H1 (cell line): ENCODE data around the gene MAP2K7. TPM values are rescaled to one million over a fixed set of nuclear protein-coding genes. Genes with fewer than 3 reads are reported as not detected.

ENCODE experiments used
- CTCF ChIA-PET: fragments of 300-600 bp; sonication (Branson Sonifier 250); formaldehyde crosslinking; loops from one replicate; lab custom pipeline; 2021; ENCODE audit not compliant: partially characterized antibody; lab: Charles Lee
- POLR2A ChIA-PET: fragments of 300-600 bp; sonication (Branson Sonifier 250); formaldehyde crosslinking; loops from one replicate; lab custom pipeline; 2021; ENCODE audit warnings: inconsistent platforms; ENCODE audit not compliant: partially characterized antibody; lab: Charles Lee
- DNase-seq, 2 experiments: peaks; one replicate each; pipeline versions ENCODE4 v3.0.0 to v3.0.0-alpha.2; 2010 to 2022; ENCODE audit warnings: low spot score in 2 of 2, low read depth in 1 of 2, mixed read lengths in 1 of 2
- FAIRE-seq: peaks from 2 replicates; lab custom pipeline; 2011; peaks lifted over from hg19 to GRCh38; lab: Jason Lieb, UNC
- H2AFZ ChIP-seq: 2 replicates; pipeline ENCODE4 v1.8.1; 2012; ENCODE audit warnings: low read length, inconsistent platforms
- H2AK5ac ChIP-seq: 2 replicates; pipeline ENCODE4 v1.6.1; 2013; ENCODE audit warnings: low read depth, low read length
- H2BK120ac ChIP-seq: replicated peaks from 2 replicates; pipeline ENCODE3; 2013; ENCODE audit warnings: low read depth, low read length, inconsistent platforms
- H2BK12ac ChIP-seq: 2 replicates; pipeline ENCODE4 v1.6.1; 2013; ENCODE audit warnings: low read depth, low read length
- H2BK15ac ChIP-seq: 2 replicates; pipeline ENCODE4 v1.6.1; 2013; ENCODE audit warnings: low read length
- H2BK20ac ChIP-seq: 2 replicates; pipeline ENCODE4 v1.6.1; 2013; ENCODE audit warnings: low read length
- H2BK5ac ChIP-seq: 2 replicates; pipeline ENCODE4 v1.6.1; 2013; ENCODE audit warnings: low read depth, low read length
- H3K14ac ChIP-seq: 2 replicates; pipeline ENCODE4 v1.6.1; 2013; ENCODE audit warnings: inconsistent platforms; ENCODE audit not compliant: insufficient read length
- H3K18ac ChIP-seq: 2 replicates; pipeline ENCODE4 v1.6.1; 2013; ENCODE audit warnings: low read length; ENCODE audit errors: extremely low read depth
- H3K23ac ChIP-seq: 2 replicates; pipeline ENCODE4 v1.6.1; 2013; ENCODE audit warnings: inconsistent platforms; ENCODE audit not compliant: insufficient read length
- H3K23me2 ChIP-seq: 2 replicates; pipeline ENCODE4 v1.6.1; 2013; ENCODE audit warnings: low read depth, low read length
- H3K27ac ChIP-seq: 2 replicates; pipeline ENCODE4 v1.6.1; 2011; ENCODE audit warnings: low read depth, low read length, inconsistent platforms
- H3K27me3 ChIP-seq, 4 experiments: replicated peaks in 1 of 4; 1 replicate in 1 of 4; 2 replicates in 3 of 4; pipeline versions ENCODE4 v1.6.1 to v1.8.1; 2011 to 2013; ENCODE audit warnings: low read length in 3 of 4, mild to moderate bottlenecking in 3 of 4, inconsistent platforms in 2 of 4, mixed read lengths in 2 of 4, moderate library complexity in 1 of 4; ENCODE audit not compliant: control insufficient read depth in 3 of 4, insufficient read depth in 3 of 4; ENCODE audit errors: extremely low read depth in 1 of 4
- H3K36me3 ChIP-seq, 4 experiments: 2 replicates each; pipeline versions ENCODE4 v1.6.1 to v1.8.1; 2011 to 2013; ENCODE audit warnings: mild to moderate bottlenecking in 4 of 4, low read length in 3 of 4, moderate library complexity in 2 of 4, control low read depth in 1 of 4, inconsistent platforms in 1 of 4; ENCODE audit not compliant: insufficient read depth in 4 of 4, control insufficient read depth in 2 of 4
- H3K4ac ChIP-seq: replicated peaks from 2 replicates; pipeline ENCODE3; 2013; ENCODE audit warnings: low read length, low read depth, mixed read lengths, inconsistent platforms; ENCODE audit not compliant: insufficient read length
- H3K4me1 ChIP-seq, 4 experiments: replicated peaks in 1 of 4; 1 replicate in 1 of 4; 2 replicates in 3 of 4; pipeline versions ENCODE4 v1.6.1 to v1.8.1; 2011 to 2013; ENCODE audit warnings: low read length in 3 of 4, inconsistent platforms in 2 of 4, mixed read lengths in 1 of 4; ENCODE audit not compliant: insufficient read depth in 4 of 4, control insufficient read depth in 3 of 4
- H3K4me2 ChIP-seq, 2 experiments: 2 replicates each; pipeline versions ENCODE4 v1.6.1 to v1.8.1; 2011 to 2013; ENCODE audit warnings: low read depth in 2 of 2, low read length in 2 of 2, control low read depth in 1 of 2, inconsistent platforms in 1 of 2, mild to moderate bottlenecking in 1 of 2; ENCODE audit not compliant: insufficient read depth in 1 of 2
- H3K4me3 ChIP-seq, 4 experiments: fragments of 200-600, 300-600 bp in 1 of 4; sonication (generic), shearing (Covaris generic), sonication (Bioruptor Twin) in 1 of 4; 2 replicates each; pipeline versions ENCODE4 v1.5.1 to v1.8.1; 2011 to 2016; ENCODE audit warnings: low read length in 4 of 4, low read depth in 3 of 4, control low read depth in 2 of 4, inconsistent platforms in 2 of 4, mild to moderate bottlenecking in 2 of 4, mixed read lengths in 1 of 4, moderate library complexity in 1 of 4; ENCODE audit not compliant: insufficient read depth in 2 of 4; ENCODE audit errors: extremely low read depth in 1 of 4
- H3K56ac ChIP-seq: replicated peaks from 2 replicates; pipeline ENCODE3; 2013; ENCODE audit warnings: low read depth, mild to moderate bottlenecking, mixed read lengths, low read length, inconsistent platforms; ENCODE audit not compliant: insufficient read length
- H3K79me1 ChIP-seq: 2 replicates; pipeline ENCODE4 v1.6.1; 2013; ENCODE audit warnings: low read depth, low read length, control low read depth
- H3K79me2 ChIP-seq, 2 experiments: 2 replicates each; pipeline versions ENCODE4 v1.6.1 to v1.8.1; 2012 to 2013; ENCODE audit warnings: low read length in 2 of 2, mild to moderate bottlenecking in 2 of 2, inconsistent platforms in 1 of 2; ENCODE audit not compliant: insufficient read depth in 2 of 2, control insufficient read depth in 1 of 2
- H3K9ac ChIP-seq, 4 experiments: replicated peaks in 1 of 4; 1 replicate in 1 of 4; 2 replicates in 3 of 4; pipeline versions ENCODE4 v1.6.1 to v1.8.1; 2011 to 2013; ENCODE audit warnings: low read depth in 3 of 4, low read length in 3 of 4, control low read depth in 2 of 4, mild to moderate bottlenecking in 2 of 4, moderate library complexity in 2 of 4, inconsistent platforms in 1 of 4; ENCODE audit errors: extremely low read depth in 1 of 4
- H3K9me3 ChIP-seq, 2 experiments: 2 replicates each; pipeline versions ENCODE4 v1.6.1 to v1.8.1; 2012 to 2013; ENCODE audit warnings: mild to moderate bottlenecking in 2 of 2, moderate library complexity in 2 of 2, control low read depth in 1 of 2, inconsistent platforms in 1 of 2, low read depth in 1 of 2, low read length in 1 of 2, mixed read lengths in 1 of 2; ENCODE audit not compliant: insufficient read depth in 2 of 2
- H4K20me1 ChIP-seq, 2 experiments: replicated peaks in 1 of 2; 2 replicates each; pipeline versions ENCODE3 to v1.8.1; 2011 to 2013; ENCODE audit warnings: inconsistent platforms in 2 of 2, low read length in 2 of 2, mild to moderate bottlenecking in 1 of 2; ENCODE audit not compliant: insufficient read depth in 2 of 2, control insufficient read depth in 1 of 2
- H4K5ac ChIP-seq: 2 replicates; pipeline ENCODE4 v1.6.1; 2013; ENCODE audit warnings: low read length, low read depth, mixed read lengths, inconsistent platforms; ENCODE audit not compliant: insufficient read length
- H4K8ac ChIP-seq: 2 replicates; pipeline ENCODE4 v1.8.0; 2013; ENCODE audit warnings: mild to moderate bottlenecking, moderate library complexity, low read length, inconsistent platforms; ENCODE audit not compliant: insufficient read depth; ENCODE audit errors: extremely low read depth
- H4K91ac ChIP-seq: replicated peaks from 2 replicates; pipeline ENCODE3; 2013; ENCODE audit warnings: low read length, mixed read lengths, inconsistent platforms; ENCODE audit not compliant: insufficient read length
- BACH1 ChIP-seq: IDR thresholded peaks from 2 replicates; pipeline ENCODE4 v1.6.1; 2012; ENCODE audit warnings: low read length, improper control_type of control experiment
- EGR1 ChIP-seq: IDR thresholded peaks from 2 replicates; pipeline ENCODE4 v1.6.1; 2011; ENCODE audit warnings: low read depth, low read length, borderline replicate concordance
- FOSL1 ChIP-seq: IDR thresholded peaks from 2 replicates; pipeline ENCODE4 v1.6.1; 2011; ENCODE audit warnings: mild to moderate bottlenecking, low read depth, low read length, moderate library complexity; ENCODE audit not compliant: insufficient read depth
- JUN ChIP-seq: IDR thresholded peaks from 2 replicates; pipeline ENCODE4 v1.6.1; 2011; ENCODE audit warnings: low read depth, mild to moderate bottlenecking, improper control_type of control experiment, low read length
- MAFK ChIP-seq: IDR thresholded peaks from 2 replicates; pipeline ENCODE4 v1.6.1; 2012; ENCODE audit warnings: low read depth, mild to moderate bottlenecking, improper control_type of control experiment, low read length
- SAP30 ChIP-seq: fragments of 300-600 bp; sonication (generic); IDR thresholded peaks from 2 replicates; pipeline ENCODE4 v1.7.1; 2012; ENCODE audit warnings: low read length, moderate library complexity, mild to moderate bottlenecking, inconsistent platforms; ENCODE audit not compliant: insufficient read depth, insufficient replicate concordance
- SP1 ChIP-seq: IDR thresholded peaks from 2 replicates; pipeline ENCODE4 v1.6.1; 2011; ENCODE audit warnings: low read depth, low read length
- SRF ChIP-seq: IDR thresholded peaks from 2 replicates; pipeline ENCODE4 v1.6.1; 2011; ENCODE audit warnings: mild to moderate bottlenecking, low read depth, low read length, moderate library complexity
- TEAD4 ChIP-seq: IDR thresholded peaks from 2 replicates; pipeline ENCODE4 v1.6.1; 2012; ENCODE audit warnings: low read depth, low read length, inconsistent platforms, mixed read lengths
- ZNF274 ChIP-seq: IDR thresholded peaks from 2 replicates; pipeline ENCODE4 v1.7.0; 2012; ENCODE audit warnings: low read length, borderline replicate concordance; ENCODE audit errors: extremely low read depth
- WGBS, 2 experiments: shearing (Covaris generic) in 1 of 2; methylation state at CpG; one replicate each; pipeline versions ENCODE4 v1.1.6 to v1.1.7; 2013 to 2015; ENCODE audit warnings: low lambda C conversion rate in 2 of 2, mixed read lengths in 2 of 2, inconsistent platforms in 1 of 2, low coverage in 1 of 2, missing lambda C conversion rate in 1 of 2; ENCODE audit not compliant: insufficient replicate concordance in 2 of 2, insufficient coverage in 1 of 2, insufficient read length in 1 of 2; ENCODE audit errors: extremely low coverage in 1 of 2, missing lambda C conversion rate in 1 of 2; 5-methylcytosine and 5-hydroxymethylcytosine counted together
- polyA plus RNA-seq, 7 experiments: library from polyadenylated mRNA; depleted of rRNA in 3 of 7; stranded (reverse) in 5 of 7; unstranded in 2 of 7; fragments of >200 nt in 5 of 7; fragments of 200-250 nt in 2 of 7; gene quantifications; 1 replicate in 5 of 7; 2 replicates in 1 of 7; 4 replicates in 1 of 7; pipeline versions ENCODE4 v1.2.1 to v1.2.3, GENCODE V29; 2011 to 2013; ENCODE audit warnings: missing spikeins in 2 of 7, mixed read lengths in 2 of 7
- total RNA-seq: library from RNA; stranded (reverse); fragmentation: NEBNext Ultra II Directional; extraction: Animal tissue kit (Norgen Biotek cat#: 25700); gene quantifications from 2 replicates; pipeline ENCODE4 v1.2.1, GENCODE V29; 2021

Gene MAP2K7
- total and polyA plus RNA-seq, 2 of the 8 experiments (the other 6 are each of a cell fraction or from before 2014, with no cell fraction given): 8.9 to 38.3 TPM

GRCh38 chr19:7859831-7860713 is 43.6 kb upstream of the MAP2K7 start:
- H4K20me1 ChIP-seq: peaks cover 0 to 10% of the 10 kb centered on the region in 2 experiments
- no peak overlapping the region for H2BK5ac ChIP-seq
- ChIA-PET POLR2A (interaction anchor here (1.0 to 10.5 kb wide), 6 partner anchors 9 to 59 kb away, joined by 3 to 106 read pairs (median 9); partner anchors contain the start of genes MAP2K7, SNAPC2 and TGFBR3L), CTCF (interaction anchor here (0.9 to 11.2 kb wide), 10 partner anchors 9 to 292 kb away, joined by 3 to 112 read pairs (median 5); partner anchors contain the start of genes SNAPC2 and TGFBR3L)
- no peak overlapping the region for H3K14ac ChIP-seq
- no peak overlapping the region for H2BK120ac ChIP-seq
- H2AFZ ChIP-seq: no peak overlapping the region
- no peak overlapping the region; the same call in 1 of the 2 replicates for H4K8ac ChIP-seq
- H3K9me3 ChIP-seq: no peaks in the 10 kb centered on the region
- peaks cover 4 to 32% (median 20%) of the 10 kb centered on the region in 4 experiments; a peak in 6 of 7 replicates for H3K4me1 ChIP-seq
- WGBS, 2 experiments: 85% methylated on average over 21 of the region's 22 CpGs; no CpG with 5 or more reads in 1 of the 2 experiments
- H2BK20ac ChIP-seq: 0 out of 2 replicates have a peak overlapping the region, but pooled peaks have one; percentile 18
- H3K4me2 ChIP-seq: no peak overlapping the region
- H3K4ac ChIP-seq: no peak overlapping the region
- H2AK5ac ChIP-seq: 0 out of 2 replicates have a peak overlapping the region, but pooled peaks have one; percentile 13
- H3K56ac ChIP-seq: no peak overlapping the region
- no peak overlapping the region for H4K5ac ChIP-seq
- H3K79me2 ChIP-seq: no peaks in the 10 kb centered on the region
- H4K91ac ChIP-seq: no peak overlapping the region
- H2BK15ac ChIP-seq: no peak overlapping the region; the same call in 1 of the 2 replicates
- H3K27me3 ChIP-seq: peaks cover 8 to 33% (median 25%) of the 10 kb centered on the region in 4 experiments
- H3K9ac ChIP-seq: no peak overlapping the region
- 0 out of 2 replicates have a peak overlapping the region, but pooled peaks have one; percentile 63 for H2BK12ac ChIP-seq
- H3K18ac ChIP-seq: 0 out of 2 replicates have a peak overlapping the region, but pooled peaks have one; percentile 24
- no peak for TF ChIP-seq ZNF274
- no peak for TF ChIP-seq TEAD4
- TF ChIP-seq SP1: no peak
- TF ChIP-seq EGR1: no peak
- no peak for TF ChIP-seq MAFK
- TF ChIP-seq FOSL1: no peak
- no peak for TF ChIP-seq SRF
- no peak for TF ChIP-seq BACH1
- TF ChIP-seq JUN: no peak
- TF ChIP-seq SAP30: no peak
- H3K23ac ChIP-seq: no peak overlapping the region
- no peak overlapping the region for H3K27ac ChIP-seq
- H3K36me3 ChIP-seq: no peaks in the 10 kb centered on the region
- peaks cover 15% of the 10 kb centered on the region; the same call in 1 of the 2 replicates for H3K23me2 ChIP-seq
- FAIRE-seq (no peak), DNase-seq (no peak)
- no peaks in the 10 kb centered on the region for H3K79me1 ChIP-seq
- H3K4me3 ChIP-seq: no peak overlapping the region
